HG03097 (cell line): ENCODE measurements around the gene KRT73.

Experiments used
- ATAC-seq: cut with Tn5 transposase; IDR thresholded peaks from one replicate; pipeline ENCODE4 v1.9.1; 2021; ENCODE audit not compliant: unreplicated experiment, low FRiP score

KRT73 gene

GRCh38 chr12:52627395-52628110 is 9.2 kb upstream of the KRT73 start:
- ATAC-seq: no peak

- ATAC-seq: no peak
Measured at GRCh38 chr12:52622349-52622748, 4.0 kb upstream of the KRT73 start.

- ATAC-seq: no peak
Measured at GRCh38 chr12:52618866-52619265, 507 bp upstream of the KRT73 start.

- no peak for ATAC-seq
Measured at GRCh38 chr12:52617403-52617785, 965 bp downstream of the KRT73 start.

GRCh38 chr12:52616680-52617402 is 1.5 kb downstream of the KRT73 start:
- ATAC-seq: no peak

- ATAC-seq: no peak
Measured at GRCh38 chr12:52615912-52616311, 2.4 kb downstream of the KRT73 start.

- no peak for ATAC-seq
Measured at GRCh38 chr12:52615208-52615868, 3.0 kb downstream of the KRT73 start.

GRCh38 chr12:52614381-52615207 is 3.8 kb downstream of the KRT73 start:
- ATAC-seq: no peak

- ATAC-seq: no peak
Measured at GRCh38 chr12:52613384-52614030, 4.9 kb downstream of the KRT73 start.

GRCh38 chr12:52612431-52613383 is 5.7 kb downstream of the KRT73 start:
- ATAC-seq: no peak

- no peak for ATAC-seq
Measured at GRCh38 chr12:52611080-52611468, 7.3 kb downstream of the KRT73 start.

- no peak for ATAC-seq
Measured at GRCh38 chr12:52608826-52609630, 9.3 kb downstream of the KRT73 start.

- no peak for ATAC-seq
Measured at GRCh38 chr12:52608161-52608560, 10.2 kb downstream of the KRT73 start.

- no peak for ATAC-seq
Measured at GRCh38 chr12:52607314-52607713, 11.0 kb downstream of the KRT73 start.

- ATAC-seq: no peak
Measured at GRCh38 chr12:52606581-52607218, 11.7 kb downstream of the KRT73 start.

- no peak for ATAC-seq
Measured at GRCh38 chr12:52606096-52606495, 12.3 kb downstream of the KRT73 start.

- no peak for ATAC-seq
Measured at GRCh38 chr12:52605542-52605941, 12.8 kb downstream of the KRT73 start.

- ATAC-seq: no peak
Measured at GRCh38 chr12:52604859-52605258, 13.5 kb downstream of the KRT73 start.
